OCI-LY7 (cell line): ENCODE data around the gene GTF2H3. TPM values are rescaled to one million over a fixed set of nuclear protein-coding genes. Genes with fewer than 3 reads are reported as not detected.
"Not testable (repeated sequence)": the region's sequence is repeated elsewhere in the genome, so short reads cannot be mapped to it uniquely, and the experiment has no call there.

Experiments used
- BruUV-seq: library from RNA; stranded (reverse); fragments of 400-500 nt; replicated peaks from 2 replicates; lab custom pipeline; 2021; lab: Mats Ljungman, UMichigan
- CTCF ChIA-PET: fragments of 300-600 bp; sonication (Branson Sonifier 250); formaldehyde crosslinking; loops from one replicate; lab custom pipeline; 2022; ENCODE audit warnings: antibody characterized with exemption; ENCODE audit not compliant: unreplicated experiment; lab: Charles Lee
- POLR2A ChIA-PET: fragments of 300-600 bp; sonication (Branson Sonifier 250); formaldehyde crosslinking; loops from one replicate; lab custom pipeline; 2022; ENCODE audit warnings: antibody characterized with exemption; lab: Charles Lee
- DNase-seq: peaks from one replicate; pipeline ENCODE4 v3.0.0-alpha.2; 2015; ENCODE audit warnings: low spot score
- H2AFZ ChIP-seq: fragments of 200-600 bp; sonication (generic), shearing (Covaris generic); 2 replicates; pipeline ENCODE4 v1.6.1; 2014; ENCODE audit warnings: mild to moderate bottlenecking, antibody characterized with exemption, low read length, moderate library complexity
- H3K27ac ChIP-seq: fragments of 200-600 bp; sonication (generic); 2 replicates; pipeline ENCODE4 v1.5.1; 2014; ENCODE audit warnings: mixed run types, low read depth, mild to moderate bottlenecking, moderate library complexity, low read length, inconsistent platforms; ENCODE audit not compliant: poor library complexity, severe bottlenecking
- H3K36me3 ChIP-seq: fragments of 200-600 bp; sonication (generic); 2 replicates; pipeline ENCODE4 v1.6.1; 2014; ENCODE audit warnings: mild to moderate bottlenecking, antibody characterized with exemption, low read length, moderate library complexity, mixed read lengths; ENCODE audit not compliant: insufficient read depth
- H3K4me1 ChIP-seq: fragments of 200-600 bp; sonication (generic); 2 replicates; pipeline ENCODE4 v1.5.1; 2014; ENCODE audit warnings: mild to moderate bottlenecking, low read length; ENCODE audit not compliant: insufficient read depth, poor library complexity, severe bottlenecking
- H3K4me2 ChIP-seq: fragments of 200-600 bp; sonication (generic); 2 replicates; pipeline ENCODE4 v1.6.1; 2014; ENCODE audit warnings: mild to moderate bottlenecking, low read length
- H3K4me3 ChIP-seq: fragments of 200-600 bp; sonication (generic); 2 replicates; pipeline ENCODE4 v1.5.1; 2014; ENCODE audit warnings: mild to moderate bottlenecking, low read depth, low read length; ENCODE audit not compliant: poor library complexity, severe bottlenecking
- H3K79me2 ChIP-seq: fragments of 200-600 bp; sonication (generic); 2 replicates; pipeline ENCODE4 v1.6.1; 2016; ENCODE audit warnings: low read depth, mild to moderate bottlenecking, low read length, moderate library complexity, mixed read lengths; ENCODE audit not compliant: insufficient read depth
- H3K9me2 ChIP-seq: fragments of 200-600 bp; sonication (generic); 2 replicates; pipeline ENCODE4 v1.6.1; 2016; ENCODE audit warnings: mild to moderate bottlenecking, low read length, mixed read lengths; ENCODE audit not compliant: insufficient read depth
- H3K9me3 ChIP-seq: fragments of 200-600 bp; sonication (generic); 2 replicates; pipeline ENCODE4 v1.6.1; 2014; ENCODE audit warnings: mild to moderate bottlenecking, mixed run types, low read length, mixed read lengths
- H4K20me1 ChIP-seq: fragments of 200-600 bp; sonication (generic); 2 replicates; pipeline ENCODE4 v1.6.1; 2014; ENCODE audit warnings: mild to moderate bottlenecking, antibody characterized with exemption, low read length, moderate library complexity, mixed read lengths; ENCODE audit not compliant: insufficient read depth
- CTCF ChIP-seq: fragments of 200-600 bp; sonication (generic); conservative IDR thresholded peaks from 2 replicates; pipeline ENCODE4 v1.5.1; 2014; ENCODE audit warnings: mild to moderate bottlenecking, antibody characterized with exemption, low read length, moderate library complexity, mixed read lengths
- EZH2phosphoT487 ChIP-seq: fragments of 200-600 bp; sonication (generic); IDR thresholded peaks from 2 replicates; pipeline ENCODE4 v1.6.1; 2018; ENCODE audit warnings: low read depth, borderline replicate concordance, mild to moderate bottlenecking, mixed run types, antibody characterized with exemption, low read length, moderate library complexity, mixed read lengths
- intact Hi-C: fragments of 100-400 bp; cut with micrococcal nuclease; formaldehyde crosslinking; loops from one replicate; pipeline ENCODE4 v1.10.0; 2022; ENCODE audit not compliant: unreplicated experiment
- total RNA-seq, 2 experiments: library from RNA; depleted of rRNA in 1 of 2; stranded (reverse); fragments of >200 nt in 1 of 2; shearing (Covaris generic) in 1 of 2; gene quantifications; 2 replicates each; pipeline ENCODE4 v1.2.3, GENCODE V29; 2014 to 2022

GTF2H3 gene
- total RNA-seq, 2 experiments from 2014 or later: 18.1 to 51.5 TPM

DNA sequence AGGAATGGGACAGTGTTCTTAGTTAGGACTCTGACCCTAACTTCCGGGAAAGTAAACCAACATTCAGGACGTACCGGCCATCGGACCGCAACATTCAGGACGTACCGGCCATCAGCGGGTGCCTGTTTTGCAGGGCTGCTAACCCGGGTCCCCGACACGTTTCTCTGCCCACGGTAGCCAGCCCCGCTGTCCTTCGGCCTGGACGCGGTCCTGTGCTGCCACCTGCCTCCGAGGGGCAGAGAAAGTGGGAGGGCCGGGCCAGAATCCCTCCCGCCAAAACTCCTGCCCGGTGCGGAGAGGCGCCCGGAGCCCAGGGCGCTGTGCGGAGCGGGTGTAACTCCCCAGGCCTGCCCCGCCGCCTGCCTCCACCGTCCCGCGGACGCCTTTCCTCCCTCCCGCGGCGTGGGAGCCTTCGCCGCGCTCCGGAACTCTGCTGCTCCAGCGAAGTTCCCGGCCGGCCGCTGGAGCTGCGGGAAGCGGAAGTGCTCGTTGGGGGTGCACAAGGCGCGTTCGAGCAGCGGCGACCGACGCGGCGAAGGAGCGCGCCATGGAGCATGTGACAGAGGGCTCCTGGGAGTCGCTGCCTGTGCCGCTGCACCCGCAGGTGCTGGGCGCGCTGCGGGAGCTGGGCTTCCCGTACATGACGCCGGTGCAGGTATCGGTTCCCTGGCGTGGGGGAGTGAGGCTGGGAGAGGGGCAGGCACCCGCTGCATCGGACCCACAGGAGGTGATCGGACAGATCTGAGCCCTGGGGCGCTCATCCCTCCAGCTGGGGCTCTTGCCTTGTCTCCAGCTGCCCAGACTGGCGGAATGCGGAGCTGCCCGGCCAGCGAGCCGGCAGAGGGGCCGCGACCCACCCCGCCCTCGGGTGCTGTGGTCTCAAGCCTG, 31.8 kb upstream of the GTF2H3 start, which contains the start of gene DDX55:
Gene DDX55, plus strand, starts transcription at position 498 of the 888 bp plus-strand sequence. Its CDS starts 50 bp downstream, at position 548.
- intact Hi-C loops: loop anchor here (1.0 to 5.0 kb wide), 3 partner anchors 31 to 331 kb away; partner anchors contain the start of genes CDK2AP1, EIF2B1 and GTF2H3

GRCh38 chr12:123602651-123603195, 30.9 kb upstream of the GTF2H3 start:
- intact Hi-C loops: loop anchor here (1.0 to 5.0 kb wide), 2 partner anchors 31 to 235 kb away; partner anchors contain the start of genes EIF2B1 and GTF2H3
- H3K79me2 ChIP-seq: peaks cover 63% of the 10 kb centered on the region

More for the DNA sequence above, 31.8 kb upstream of the GTF2H3 start, which contains the start of gene DDX55:
- H3K36me3 ChIP-seq: peaks cover 63% of the 10 kb centered on the region
- peak within 1 kb of the TSS; percentile 96 for H2AFZ ChIP-seq
- peaks cover 69% of the 10 kb centered on the region for H3K79me2 ChIP-seq
- no peaks in the 10 kb centered on the region for H4K20me1 ChIP-seq
- H3K9me2 ChIP-seq: no peaks in the 10 kb centered on the region
- CTCF ChIA-PET: interaction anchor here (1.0 to 1.2 kb wide), 2 partner anchors 15 to 112 kb away, joined by 3 to 4 read pairs; no protein-coding TSS in a partner anchor
- peak within 1 kb of the TSS; percentile 76 for H3K27ac ChIP-seq
- peak; percentile 92 for DNase-seq
- H3K4me3 ChIP-seq: peak within 1 kb of the TSS; percentile 95
- peak within 1 kb of the TSS; percentile 82 for H3K4me2 ChIP-seq
- TSS peak; percentile 83 for BruUV-seq
- H3K9me3 ChIP-seq: no peaks in the 10 kb centered on the region
- POLR2A ChIA-PET: interaction anchor here (0.6 to 1.4 kb wide), 8 partner anchors 9 to 445 kb away, joined by 3 to 7 read pairs (median 3); partner anchors contain the start of genes EIF2B1 and GTF2H3
- H3K4me1 ChIP-seq: peaks cover 36% of the 10 kb centered on the region
- TF ChIP-seq CTCF: peak; percentile 53
- no peak for TF ChIP-seq EZH2phosphoT487

GRCh38 chr12:123603495-123603894, 30.1 kb upstream of the GTF2H3 start:
- intact Hi-C loops: loop anchor here (5.0 kb wide), 1 partner anchor 236 kb away; no protein-coding TSS in a partner anchor
- H3K9me3 ChIP-seq, BruUV-seq, H3K27ac ChIP-seq, CTCF ChIA-PET, H2AFZ ChIP-seq, H4K20me1 ChIP-seq, H3K9me2 ChIP-seq, DNase-seq: not testable (repeated sequence)
- Histone ChIP-seq H3K4me1 (peaks cover 30% of the 10 kb centered on the region), H3K79me2 (peaks cover 57% of the 10 kb centered on the region), H3K36me3 (peaks cover 63% of the 10 kb centered on the region), H3K4me3 (peak overlapping the region; percentile 95), H3K4me2 (peak overlapping the region; percentile 81)
- POLR2A ChIA-PET: interaction anchor here (1.1 to 1.3 kb wide), 2 partner anchors 10 to 422 kb away, joined by 4 to 6 read pairs; no protein-coding TSS in a partner anchor

More at GRCh38 chr12:123602651-123603195, 30.9 kb upstream of the GTF2H3 start:
- Histone ChIP-seq H3K4me3 (peak overlapping the region; percentile 95), H3K9me2 (no peaks in the 10 kb centered on the region), H2AFZ (peak overlapping the region; percentile 96; the same call in 1 of the 2 replicates), H3K36me3 (peaks cover 63% of the 10 kb centered on the region), H3K27ac (peak overlapping the region; percentile 76), H3K9me3 (no peaks in the 10 kb centered on the region), H4K20me1 (0 out of 2 replicates have a peak, but pooled peaks cover 5% of the 10 kb centered on the region), H3K4me1 (peaks cover 36% of the 10 kb centered on the region), H3K4me2 (peak overlapping the region; percentile 81)
- DNase-seq: peak; percentile 27
- TF ChIP-seq CTCF (no peak), EZH2phosphoT487 (no peak)
- ChIA-PET POLR2A (interaction anchor here (0.5 to 1.4 kb wide), 11 partner anchors 9 to 446 kb away, joined by 3 to 7 read pairs (median 4); partner anchors contain the start of genes EIF2B1 and GTF2H3), CTCF (interaction anchor here (1.0 to 1.2 kb wide), 2 partner anchors 16 to 111 kb away, joined by 3 to 4 read pairs; no protein-coding TSS in a partner anchor)
- BruUV-seq: no TSS peak
